ENCODE measurements around the gene ATP5PO.

DNA sequence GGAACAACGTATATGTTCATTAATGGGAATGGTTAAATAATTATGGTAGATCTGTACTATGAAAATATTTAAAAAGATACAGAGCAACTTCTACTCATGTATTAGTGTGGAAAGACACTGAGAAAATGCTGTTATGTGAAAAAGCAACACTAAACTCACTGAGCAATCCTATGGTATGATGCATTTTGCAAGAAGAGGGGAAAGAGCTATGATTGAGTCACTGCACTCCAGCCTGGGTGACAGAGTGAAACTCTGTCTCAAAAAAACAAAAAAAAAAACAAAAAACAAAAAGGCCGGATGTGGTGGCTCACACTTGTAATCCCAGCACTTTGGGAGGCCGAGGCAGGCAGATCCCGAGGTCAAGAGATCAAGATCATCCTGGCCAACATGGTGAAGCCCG lies 44.4 kb downstream of the ATP5PO start:
- no peak for TF ChIP-seq EZH2 (IDR thresholded peaks at IDR 0.05; ENCODE audit: low read length, unreplicated experiment)
- TF ChIP-seq, protein P1, sequence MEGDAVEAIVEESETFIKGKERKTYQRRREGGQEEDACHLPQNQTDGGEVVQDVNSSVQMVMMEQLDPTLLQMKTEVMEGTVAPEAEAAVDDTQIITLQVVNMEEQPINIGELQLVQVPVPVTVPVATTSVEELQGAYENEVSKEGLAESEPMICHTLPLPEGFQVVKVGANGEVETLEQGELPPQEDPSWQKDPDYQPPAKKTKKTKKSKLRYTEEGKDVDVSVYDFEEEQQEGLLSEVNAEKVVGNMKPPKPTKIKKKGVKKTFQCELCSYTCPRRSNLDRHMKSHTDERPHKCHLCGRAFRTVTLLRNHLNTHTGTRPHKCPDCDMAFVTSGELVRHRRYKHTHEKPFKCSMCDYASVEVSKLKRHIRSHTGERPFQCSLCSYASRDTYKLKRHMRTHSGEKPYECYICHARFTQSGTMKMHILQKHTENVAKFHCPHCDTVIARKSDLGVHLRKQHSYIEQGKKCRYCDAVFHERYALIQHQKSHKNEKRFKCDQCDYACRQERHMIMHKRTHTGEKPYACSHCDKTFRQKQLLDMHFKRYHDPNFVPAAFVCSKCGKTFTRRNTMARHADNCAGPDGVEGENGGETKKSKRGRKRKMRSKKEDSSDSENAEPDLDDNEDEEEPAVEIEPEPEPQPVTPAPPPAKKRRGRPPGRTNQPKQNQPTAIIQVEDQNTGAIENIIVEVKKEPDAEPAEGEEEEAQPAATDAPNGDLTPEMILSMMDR (conservative IDR thresholded peaks at IDR 0.05; ENCODE audit: low read depth, low read length), result no peak
- TF ChIP-seq EZH2phosphoT487 (IDR thresholded peaks at IDR 0.05; ENCODE audit: borderline replicate concordance, low read length), result no peak
